HG02938 (cell line): ENCODE results near the gene SLMAP.

Experiments used
- ATAC-seq: cut with Tn5 transposase; IDR thresholded peaks from one replicate; pipeline ENCODE4 v1.9.1; 2021; ENCODE audit warnings: mild to moderate bottlenecking, moderate library complexity; ENCODE audit not compliant: unreplicated experiment

The SLMAP gene, protein sequence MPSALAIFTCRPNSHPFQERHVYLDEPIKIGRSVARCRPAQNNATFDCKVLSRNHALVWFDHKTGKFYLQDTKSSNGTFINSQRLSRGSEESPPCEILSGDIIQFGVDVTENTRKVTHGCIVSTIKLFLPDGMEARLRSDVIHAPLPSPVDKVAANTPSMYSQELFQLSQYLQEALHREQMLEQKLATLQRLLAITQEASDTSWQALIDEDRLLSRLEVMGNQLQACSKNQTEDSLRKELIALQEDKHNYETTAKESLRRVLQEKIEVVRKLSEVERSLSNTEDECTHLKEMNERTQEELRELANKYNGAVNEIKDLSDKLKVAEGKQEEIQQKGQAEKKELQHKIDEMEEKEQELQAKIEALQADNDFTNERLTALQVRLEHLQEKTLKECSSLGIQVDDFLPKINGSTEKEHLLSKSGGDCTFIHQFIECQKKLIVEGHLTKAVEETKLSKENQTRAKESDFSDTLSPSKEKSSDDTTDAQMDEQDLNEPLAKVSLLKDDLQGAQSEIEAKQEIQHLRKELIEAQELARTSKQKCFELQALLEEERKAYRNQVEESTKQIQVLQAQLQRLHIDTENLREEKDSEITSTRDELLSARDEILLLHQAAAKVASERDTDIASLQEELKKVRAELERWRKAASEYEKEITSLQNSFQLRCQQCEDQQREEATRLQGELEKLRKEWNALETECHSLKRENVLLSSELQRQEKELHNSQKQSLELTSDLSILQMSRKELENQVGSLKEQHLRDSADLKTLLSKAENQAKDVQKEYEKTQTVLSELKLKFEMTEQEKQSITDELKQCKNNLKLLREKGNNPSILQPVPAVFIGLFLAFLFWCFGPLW

DNA sequence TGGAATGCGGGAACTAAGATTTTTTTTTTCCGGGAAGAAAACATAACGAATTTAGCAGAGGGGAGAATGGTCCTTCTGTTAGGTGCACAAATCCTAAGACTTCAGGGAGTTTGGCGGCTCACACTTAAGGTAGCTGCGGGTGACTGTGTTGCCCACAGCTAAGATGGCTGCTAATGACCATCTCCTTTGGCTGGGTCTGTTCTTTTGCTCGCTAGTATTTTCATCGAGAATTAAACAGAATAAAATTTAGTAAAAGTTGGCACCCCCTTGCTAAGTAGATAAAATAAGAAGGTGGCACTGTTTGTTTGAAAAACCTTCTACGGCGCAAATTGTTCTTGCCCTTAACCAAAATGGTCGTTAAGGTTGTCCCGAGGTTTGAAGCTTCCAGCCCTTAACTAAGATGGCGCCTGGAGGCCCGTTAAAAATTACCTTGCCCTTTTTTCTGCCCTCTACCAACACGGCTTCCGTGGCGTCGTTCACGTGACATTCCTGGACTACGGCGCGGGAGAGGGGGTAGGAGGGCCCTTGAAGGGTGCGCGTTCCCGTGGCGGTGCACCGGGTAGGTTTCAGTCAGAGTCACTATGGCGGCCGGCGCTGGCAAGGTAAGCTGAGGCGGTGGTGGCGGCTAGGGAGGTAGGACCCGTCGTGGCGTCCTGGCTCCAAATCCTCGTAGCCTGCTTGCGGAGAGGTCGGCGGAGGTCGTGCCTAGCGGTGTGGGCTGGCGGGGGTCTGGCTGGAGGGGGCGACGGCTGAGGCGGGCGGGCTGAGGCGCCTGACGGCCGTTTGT is at the start of gene SLMAP:
SLMAP (plus strand) TSS at position 569 of the 787 bp plus-strand sequence. CDS start 1,343 bp downstream, outside the sequence.
- ATAC-seq: peak; percentile 89

DNA sequence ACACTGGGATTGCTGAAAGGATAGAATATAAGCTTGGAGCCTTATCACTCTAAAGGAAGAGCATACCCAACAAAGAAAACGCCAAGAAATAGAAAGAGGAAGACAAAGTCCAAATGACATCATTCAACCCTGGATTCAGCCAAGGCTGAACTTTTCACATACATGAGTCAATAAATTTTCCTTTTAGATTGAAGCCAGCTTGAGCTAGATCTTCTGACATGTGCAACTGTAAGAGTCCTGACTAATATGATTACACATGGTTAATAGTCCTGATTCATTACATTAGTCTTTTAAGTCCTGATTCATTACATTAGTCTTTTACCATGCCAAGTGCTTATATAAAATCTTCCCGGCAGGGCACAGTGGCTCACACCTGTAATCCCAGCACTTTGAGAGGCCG is 49.6 kb upstream of the SLMAP start:
- ATAC-seq: no peak

GRCh38 chr3:57709031-57709430 is 47.1 kb upstream of the SLMAP start:
- ATAC-seq: no peak

DNA sequence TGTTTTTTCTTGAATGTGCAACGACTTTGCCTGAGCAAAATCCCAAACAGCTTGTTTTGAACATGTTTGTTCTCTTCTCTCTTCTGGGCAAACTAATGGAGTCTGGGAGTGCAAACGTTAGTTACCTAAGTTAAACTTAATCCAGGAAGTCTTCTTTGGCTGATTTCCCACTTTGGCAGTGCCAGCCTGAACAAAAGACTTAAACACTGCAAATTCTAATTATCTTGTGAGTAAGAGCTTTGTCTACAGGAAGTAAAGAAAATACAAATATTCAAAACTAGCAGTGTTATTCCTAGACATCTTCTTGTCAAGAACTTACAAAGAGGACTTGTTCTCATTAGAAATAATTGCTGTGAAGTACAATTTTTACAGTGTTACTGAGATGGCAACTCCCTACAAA is 46.5 kb upstream of the SLMAP start:
- no peak for ATAC-seq

DNA sequence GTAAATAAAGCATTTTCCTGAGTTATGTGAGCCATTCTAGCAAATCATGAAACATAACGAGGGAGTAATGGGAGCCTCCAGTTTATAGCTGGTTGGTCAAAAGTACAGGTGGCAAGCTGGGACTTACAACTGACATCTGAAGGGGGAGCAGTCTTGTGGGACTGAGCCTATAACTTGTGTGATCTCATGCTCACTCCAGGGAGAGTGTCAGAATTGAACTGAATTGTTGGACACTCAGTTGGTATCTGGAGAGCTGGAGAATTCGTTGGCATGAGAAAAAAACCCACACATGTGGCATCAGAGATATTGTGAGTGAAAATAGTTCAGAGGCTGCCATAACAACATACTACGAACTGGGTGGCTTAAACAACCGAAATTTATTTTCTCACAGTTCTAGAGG is 40.4 kb upstream of the SLMAP start:
- ATAC-seq: no peak

DNA sequence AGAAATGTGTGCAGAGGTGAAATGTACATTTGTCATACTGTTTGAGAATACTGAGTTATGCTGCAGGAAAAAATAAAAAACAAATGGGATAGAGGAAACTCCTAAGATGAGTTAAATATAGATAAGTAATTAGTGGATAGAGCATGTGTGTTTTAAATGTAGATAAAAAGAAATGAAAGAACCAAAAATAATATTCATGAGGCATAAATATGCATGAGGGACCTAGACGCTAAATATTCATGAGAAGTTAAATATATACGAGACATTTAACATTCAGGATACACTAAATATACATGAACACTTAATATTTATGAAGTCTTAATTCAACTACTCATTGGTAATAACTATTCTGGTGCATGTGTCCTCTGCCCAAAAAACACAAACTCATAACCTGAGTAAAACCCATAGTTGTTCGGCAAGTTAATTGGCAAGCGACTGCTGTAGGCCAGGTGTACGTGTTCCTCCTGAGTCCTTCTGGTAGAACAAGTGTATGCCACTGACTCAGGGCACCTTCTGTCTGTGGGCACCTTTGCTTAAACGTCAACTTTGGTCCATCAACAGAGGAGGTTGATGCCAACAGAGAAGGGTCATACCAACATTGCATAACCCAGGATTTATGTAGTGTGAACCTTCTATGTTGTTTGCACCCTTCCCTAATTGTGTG is 38.8 kb upstream of the SLMAP start:
- ATAC-seq: no peak

GRCh38 chr3:57718118-57718517 is 38.0 kb upstream of the SLMAP start:
- ATAC-seq: no peak

DNA sequence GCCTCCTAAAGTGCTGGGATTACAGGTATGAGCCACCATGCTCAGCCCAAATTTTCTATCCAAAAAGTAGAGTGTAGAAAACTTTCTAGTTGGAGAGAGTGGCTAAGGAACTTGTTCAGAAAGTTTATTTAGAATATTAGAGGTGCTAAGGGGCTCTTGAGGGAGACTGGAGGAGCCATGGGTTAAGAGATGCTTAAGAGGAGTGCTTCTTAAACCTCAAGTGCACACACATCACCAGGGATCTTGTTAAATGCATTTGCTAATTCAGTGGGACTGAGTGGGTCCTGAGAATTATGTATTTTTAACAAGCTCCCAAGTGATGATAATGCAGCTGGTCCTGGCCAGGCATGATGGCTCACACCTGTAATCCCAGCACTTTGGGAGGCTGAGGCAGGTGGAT is 29.7 kb upstream of the SLMAP start:
- ATAC-seq: no peak

- no peak for ATAC-seq
Observed at GRCh38 chr3:57727106-57727505, 29.0 kb upstream of the SLMAP start.

DNA sequence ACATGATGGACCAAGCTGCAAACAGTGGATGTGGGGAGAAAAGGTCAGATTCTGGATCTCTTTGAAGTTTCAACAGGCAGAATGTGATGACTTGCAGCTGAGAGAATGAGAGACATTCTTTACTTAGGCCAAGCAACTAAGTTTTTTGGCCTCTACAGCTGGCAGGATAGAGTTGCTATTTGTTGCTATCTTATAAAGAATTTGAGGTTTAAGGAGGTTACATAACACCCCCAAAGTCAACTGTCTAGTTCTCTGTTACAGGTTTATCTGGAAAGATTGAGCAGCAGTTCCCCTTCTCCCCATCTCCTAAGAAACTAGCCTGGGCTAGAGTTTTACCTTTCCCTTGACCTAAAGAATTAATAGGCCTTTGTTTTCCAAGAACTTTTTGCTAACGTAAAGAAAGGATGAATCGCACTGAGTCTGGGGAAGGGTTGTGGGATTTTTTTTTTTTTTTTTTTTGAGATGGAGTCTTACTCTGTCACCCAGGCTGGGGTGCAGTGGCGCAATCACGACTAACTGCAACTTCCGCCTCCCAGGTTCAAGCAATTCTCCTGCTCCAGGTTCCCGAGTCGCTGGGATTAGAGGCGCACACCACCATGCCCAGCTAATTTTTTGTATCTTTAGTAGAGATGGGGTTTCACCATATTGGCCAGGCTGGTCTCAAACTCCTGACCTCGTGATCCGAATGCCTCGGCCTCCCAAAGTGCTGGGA is 26.6 kb upstream of the SLMAP start:
- ATAC-seq: no peak

- ATAC-seq: no peak
Observed at GRCh38 chr3:57730682-57731081, 25.4 kb upstream of the SLMAP start.

- ATAC-seq: no peak
Observed at GRCh38 chr3:57731311-57731710, 24.8 kb upstream of the SLMAP start.

- ATAC-seq: no peak
Observed at GRCh38 chr3:57733790-57734189, 22.3 kb upstream of the SLMAP start.

DNA sequence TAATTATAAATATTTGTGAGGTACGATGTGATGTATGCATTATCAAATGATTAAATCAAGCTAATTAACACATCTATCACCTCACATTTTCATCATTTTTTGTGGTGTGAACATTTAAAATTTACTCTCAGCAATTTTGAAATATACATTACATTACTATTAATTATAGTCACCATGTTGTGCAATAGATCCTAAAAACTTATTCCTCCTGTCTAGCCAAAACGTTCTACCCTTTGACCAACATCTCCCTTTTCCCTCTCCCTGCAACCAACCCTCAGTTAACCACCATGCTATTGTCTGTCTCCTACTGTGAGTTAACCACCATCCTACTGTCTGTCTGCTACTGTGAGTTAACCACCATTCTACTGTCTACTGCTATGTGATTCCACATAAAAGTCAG is 20.7 kb upstream of the SLMAP start:
- no peak for ATAC-seq

- ATAC-seq: no peak
Observed at GRCh38 chr3:57737840-57738239, 18.3 kb upstream of the SLMAP start.

GRCh38 chr3:57738391-57738790 is 17.7 kb upstream of the SLMAP start:
- no peak for ATAC-seq

GRCh38 chr3:57740027-57740426 is 16.1 kb upstream of the SLMAP start:
- ATAC-seq: no peak

DNA sequence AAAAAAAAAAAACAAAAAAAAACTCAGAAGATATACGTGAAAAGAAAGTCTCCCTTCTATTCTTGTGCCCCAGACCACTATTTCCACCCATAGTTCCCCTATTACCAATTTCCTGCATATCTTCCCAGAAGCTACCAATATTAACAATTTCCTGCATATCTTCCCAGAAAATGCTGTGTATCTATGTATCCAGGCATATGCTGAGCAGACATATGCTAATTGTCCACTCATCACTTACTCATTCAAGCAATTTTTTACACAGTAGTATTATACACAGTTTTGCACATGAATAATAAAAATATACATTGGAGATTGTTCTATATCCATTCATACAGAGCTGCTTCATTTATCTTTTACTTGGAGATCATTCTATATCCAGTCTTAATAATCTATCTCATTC is 12.6 kb upstream of the SLMAP start:
- no peak for ATAC-seq

DNA sequence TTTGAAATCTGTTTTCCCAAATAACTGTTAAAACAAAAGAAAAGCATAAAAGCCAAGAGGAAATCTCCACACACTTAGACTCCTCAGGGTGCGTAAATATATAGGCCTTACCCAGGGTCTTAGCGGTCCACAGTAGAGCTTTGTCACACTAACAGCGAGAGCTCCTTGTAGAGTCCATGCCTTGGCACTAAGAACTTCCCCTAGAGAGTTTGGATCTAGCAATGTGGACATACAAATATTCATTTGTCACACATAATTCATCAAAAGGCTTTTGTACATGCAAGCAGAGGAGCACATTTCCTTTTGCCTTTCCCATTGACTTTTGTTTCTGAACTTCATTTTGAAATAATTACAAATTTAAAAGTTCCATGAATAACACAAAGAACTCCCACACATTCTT is 11.0 kb upstream of the SLMAP start:
- no peak for ATAC-seq
